NCI-H1092 treated with DMSO at 0.1 percent for 48 hours (cell line): ENCODE data around the gene TOP2A.

Experiments
- DNase-seq: peaks from one replicate; lab custom pipeline; 2025; lab: John Stamatoyannopoulos, UW

Gene TOP2A, protein sequence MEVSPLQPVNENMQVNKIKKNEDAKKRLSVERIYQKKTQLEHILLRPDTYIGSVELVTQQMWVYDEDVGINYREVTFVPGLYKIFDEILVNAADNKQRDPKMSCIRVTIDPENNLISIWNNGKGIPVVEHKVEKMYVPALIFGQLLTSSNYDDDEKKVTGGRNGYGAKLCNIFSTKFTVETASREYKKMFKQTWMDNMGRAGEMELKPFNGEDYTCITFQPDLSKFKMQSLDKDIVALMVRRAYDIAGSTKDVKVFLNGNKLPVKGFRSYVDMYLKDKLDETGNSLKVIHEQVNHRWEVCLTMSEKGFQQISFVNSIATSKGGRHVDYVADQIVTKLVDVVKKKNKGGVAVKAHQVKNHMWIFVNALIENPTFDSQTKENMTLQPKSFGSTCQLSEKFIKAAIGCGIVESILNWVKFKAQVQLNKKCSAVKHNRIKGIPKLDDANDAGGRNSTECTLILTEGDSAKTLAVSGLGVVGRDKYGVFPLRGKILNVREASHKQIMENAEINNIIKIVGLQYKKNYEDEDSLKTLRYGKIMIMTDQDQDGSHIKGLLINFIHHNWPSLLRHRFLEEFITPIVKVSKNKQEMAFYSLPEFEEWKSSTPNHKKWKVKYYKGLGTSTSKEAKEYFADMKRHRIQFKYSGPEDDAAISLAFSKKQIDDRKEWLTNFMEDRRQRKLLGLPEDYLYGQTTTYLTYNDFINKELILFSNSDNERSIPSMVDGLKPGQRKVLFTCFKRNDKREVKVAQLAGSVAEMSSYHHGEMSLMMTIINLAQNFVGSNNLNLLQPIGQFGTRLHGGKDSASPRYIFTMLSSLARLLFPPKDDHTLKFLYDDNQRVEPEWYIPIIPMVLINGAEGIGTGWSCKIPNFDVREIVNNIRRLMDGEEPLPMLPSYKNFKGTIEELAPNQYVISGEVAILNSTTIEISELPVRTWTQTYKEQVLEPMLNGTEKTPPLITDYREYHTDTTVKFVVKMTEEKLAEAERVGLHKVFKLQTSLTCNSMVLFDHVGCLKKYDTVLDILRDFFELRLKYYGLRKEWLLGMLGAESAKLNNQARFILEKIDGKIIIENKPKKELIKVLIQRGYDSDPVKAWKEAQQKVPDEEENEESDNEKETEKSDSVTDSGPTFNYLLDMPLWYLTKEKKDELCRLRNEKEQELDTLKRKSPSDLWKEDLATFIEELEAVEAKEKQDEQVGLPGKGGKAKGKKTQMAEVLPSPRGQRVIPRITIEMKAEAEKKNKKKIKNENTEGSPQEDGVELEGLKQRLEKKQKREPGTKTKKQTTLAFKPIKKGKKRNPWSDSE (N-terminal part only)

DNA sequence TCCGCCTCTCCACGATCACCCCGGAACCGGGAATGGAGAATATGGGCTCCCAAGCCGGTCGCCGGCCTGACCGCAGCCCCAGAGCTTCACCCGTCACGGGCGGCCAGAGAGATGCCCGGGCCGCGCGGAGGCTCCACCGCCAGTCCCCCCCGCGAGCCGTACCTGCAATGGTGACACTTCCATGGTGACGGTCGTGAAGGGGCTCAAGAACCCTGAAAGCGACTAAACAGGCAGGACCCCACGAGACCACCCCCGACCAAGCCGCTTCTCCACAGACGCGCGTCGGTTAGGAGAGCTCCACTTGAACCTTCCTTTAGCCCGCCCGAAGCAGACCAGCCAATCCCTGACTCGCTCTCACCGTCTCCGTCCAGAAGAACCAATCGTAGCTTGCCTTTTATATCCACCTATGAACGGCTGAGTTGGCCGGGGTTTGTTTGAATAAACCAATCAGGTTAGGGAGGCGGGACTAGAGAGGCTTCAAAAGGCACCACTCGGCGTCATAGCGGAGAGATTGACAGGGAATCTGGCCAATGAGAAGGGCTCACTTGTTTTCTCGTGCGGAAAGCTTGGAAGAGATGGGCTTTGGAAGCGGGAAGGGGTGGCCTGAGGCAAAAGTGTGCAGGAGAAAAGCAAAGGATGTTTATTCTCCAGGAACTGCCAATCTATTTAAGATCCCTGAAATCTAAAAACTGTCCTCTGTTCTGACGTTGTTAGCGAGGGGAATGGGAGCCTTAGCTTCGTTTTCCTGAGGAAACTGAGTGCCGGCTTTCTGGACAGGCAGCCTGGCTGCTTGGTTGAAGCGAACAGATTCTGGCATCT, at the start of gene TOP2A:
TOP2A (minus strand) TSS at position 288 of the 819 bp plus-strand sequence; CDS start at position 183, 105 bp downstream.
- peak; percentile 100 for DNase-seq

DNA sequence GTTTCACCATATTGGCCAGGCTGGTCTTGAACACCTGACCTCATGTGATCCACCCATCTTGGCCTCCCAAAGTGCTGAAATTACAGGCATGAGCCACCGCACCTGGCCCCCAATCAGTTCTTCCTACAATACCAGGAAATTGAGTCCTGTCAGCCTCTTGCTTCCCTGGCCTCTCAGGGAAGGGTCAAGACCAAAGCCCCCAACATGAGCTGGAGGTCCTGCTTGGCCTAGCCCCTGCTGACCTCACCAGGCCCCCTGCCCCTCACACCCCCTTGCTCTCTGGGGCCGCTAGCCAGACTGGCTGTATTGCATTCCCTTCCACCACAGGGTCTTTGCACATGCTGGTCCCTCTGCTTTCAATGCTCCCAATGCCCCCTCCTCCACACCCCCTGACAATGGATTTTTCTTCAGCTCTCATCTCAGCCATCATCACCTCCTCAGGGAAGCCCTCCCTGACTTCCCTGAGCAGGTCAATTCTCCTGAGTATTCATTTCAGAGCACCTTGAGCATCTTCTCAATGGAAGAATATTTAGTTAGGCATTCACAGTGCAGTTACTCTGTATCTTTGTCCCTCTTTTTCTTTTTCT, 49.7 kb upstream of the TOP2A start:
- no peak for DNase-seq

- no peak for DNase-seq
Measured at GRCh38 chr17:40466298-40466971, 48.7 kb upstream of the TOP2A start.

DNA sequence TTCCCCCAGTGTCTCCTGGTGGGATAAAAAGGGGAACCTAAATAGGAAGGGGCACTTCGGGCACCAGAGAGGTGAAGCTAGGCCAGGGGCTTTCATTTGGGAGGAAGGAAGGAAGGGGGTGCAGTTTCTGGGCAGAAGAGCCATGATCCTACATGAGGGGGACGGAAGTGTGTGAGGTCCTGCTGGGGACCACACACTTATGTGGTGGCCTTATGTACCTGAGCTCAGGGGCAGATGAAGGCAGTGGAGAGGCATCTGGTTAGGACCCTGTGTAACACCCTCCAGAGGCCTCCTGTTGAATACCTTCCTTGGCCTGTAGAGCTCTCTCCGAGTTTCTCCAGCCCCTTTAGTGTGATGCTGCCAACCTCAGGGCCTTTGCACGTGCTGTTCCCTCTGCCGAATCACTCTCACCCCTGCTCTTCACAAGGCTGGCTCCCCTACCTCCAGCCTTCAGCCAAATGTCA, 46.7 kb upstream of the TOP2A start:
- DNase-seq, result no peak

DNA sequence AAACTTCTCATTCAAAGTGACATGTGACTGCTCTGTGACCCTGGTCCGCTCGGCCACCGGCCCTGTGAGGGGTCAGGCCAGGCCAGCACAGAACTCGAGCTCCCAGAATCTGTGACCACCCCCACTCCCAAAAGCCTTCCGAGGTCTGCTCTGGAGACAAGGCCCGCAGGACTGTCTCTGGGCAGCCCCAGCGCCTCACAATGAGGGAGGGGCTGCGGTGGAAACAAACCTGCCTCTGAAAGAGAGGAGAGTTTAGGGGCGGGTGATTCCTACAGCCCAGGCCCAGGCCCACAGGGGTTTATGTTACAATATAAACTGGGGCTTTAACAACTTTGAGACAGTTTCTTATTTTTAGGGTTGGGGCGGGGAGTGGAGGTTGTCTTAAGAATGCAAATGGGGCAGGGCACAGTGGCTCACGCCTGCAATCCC, 45.4 kb upstream of the TOP2A start:
- DNase-seq, result no peak

GRCh38 chr17:40462343-40463121, 44.8 kb upstream of the TOP2A start:
- DNase-seq, result no peak

DNA sequence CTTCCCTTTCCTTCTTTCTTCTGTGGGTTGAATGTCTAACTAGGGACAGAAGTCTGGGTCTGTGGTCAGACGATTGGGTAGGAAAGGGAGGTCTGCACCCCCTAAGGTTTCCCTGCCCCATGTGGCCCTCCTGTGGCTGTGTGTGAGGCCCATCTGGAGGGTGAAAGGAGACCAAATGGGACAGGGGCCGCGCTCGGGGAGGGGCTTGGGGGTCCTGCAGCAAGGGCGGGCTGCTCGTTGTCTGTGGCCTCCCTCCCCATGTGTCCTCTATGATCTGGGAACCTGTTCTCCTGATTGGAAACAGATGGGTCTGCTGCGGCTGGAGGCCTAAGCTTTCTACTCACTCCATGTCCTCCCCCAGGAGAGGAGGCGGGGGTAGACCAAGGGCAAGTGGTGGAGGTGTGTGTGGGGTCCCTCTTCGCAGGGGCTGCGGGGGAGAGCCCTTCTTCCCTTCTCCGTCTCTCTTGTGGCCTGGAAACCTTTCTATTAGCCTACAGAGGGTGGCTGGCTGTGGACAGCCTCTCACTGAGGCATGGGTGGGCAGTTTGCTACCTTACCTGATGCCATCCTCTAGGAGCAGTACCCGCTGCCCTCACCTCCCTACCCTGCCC, 44.1 kb upstream of the TOP2A start:
- no peak for DNase-seq

DNA sequence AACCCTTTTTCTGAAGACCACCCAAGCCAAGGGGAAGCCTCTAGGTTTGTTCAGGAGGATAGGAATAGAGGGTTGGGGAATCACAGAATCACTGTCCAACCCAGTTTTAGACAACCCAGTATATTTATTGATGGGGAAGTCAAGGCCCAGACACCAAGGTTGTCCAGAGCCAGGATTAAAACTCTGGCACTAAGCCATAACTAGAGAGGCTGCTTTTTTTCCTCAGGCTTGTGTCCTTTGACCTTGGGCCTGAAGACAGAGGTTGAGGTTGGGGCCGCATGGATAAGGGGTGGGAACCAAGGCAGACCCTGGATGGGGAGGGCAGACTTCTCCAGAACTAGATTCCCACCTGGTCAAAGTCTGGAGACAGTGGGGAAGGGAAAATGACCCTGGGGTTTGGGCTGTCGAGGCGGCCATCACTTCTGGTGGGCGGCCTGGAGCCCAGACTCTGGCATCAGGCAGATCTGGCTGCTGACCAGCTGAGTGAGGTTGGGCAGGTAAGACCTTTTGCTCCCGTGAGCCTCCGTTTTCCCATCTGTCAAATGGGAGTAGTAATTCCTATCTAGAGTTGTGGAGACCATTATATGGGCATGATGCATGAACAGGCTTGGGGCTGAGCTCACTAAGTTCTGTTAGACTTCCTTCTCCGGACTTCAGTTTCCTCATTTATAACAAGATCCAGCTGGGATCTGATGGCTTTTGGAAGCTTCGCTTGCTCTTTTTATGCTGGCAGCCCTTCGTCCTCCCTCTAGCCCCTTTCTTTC, 43.5 kb upstream of the TOP2A start:
- DNase-seq, result no peak

DNA sequence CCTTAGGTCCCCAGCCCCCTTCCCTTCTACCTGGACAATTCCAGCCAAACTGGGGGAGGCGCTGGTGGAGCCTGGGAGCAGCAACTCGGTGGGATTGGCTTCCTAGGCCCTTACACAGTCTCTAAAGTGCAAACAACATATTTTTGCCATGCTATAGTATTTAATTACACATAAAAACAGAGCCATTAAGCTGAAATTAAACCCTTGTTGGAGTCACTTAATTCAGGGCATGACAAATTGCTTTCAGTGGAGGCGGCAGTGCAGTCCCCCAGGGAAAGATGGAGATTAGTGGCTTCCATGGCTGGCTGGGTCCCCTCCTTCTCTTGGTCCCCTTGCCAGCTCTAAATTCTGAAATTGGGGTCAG, 42.9 kb upstream of the TOP2A start:
- no peak for DNase-seq

DNA sequence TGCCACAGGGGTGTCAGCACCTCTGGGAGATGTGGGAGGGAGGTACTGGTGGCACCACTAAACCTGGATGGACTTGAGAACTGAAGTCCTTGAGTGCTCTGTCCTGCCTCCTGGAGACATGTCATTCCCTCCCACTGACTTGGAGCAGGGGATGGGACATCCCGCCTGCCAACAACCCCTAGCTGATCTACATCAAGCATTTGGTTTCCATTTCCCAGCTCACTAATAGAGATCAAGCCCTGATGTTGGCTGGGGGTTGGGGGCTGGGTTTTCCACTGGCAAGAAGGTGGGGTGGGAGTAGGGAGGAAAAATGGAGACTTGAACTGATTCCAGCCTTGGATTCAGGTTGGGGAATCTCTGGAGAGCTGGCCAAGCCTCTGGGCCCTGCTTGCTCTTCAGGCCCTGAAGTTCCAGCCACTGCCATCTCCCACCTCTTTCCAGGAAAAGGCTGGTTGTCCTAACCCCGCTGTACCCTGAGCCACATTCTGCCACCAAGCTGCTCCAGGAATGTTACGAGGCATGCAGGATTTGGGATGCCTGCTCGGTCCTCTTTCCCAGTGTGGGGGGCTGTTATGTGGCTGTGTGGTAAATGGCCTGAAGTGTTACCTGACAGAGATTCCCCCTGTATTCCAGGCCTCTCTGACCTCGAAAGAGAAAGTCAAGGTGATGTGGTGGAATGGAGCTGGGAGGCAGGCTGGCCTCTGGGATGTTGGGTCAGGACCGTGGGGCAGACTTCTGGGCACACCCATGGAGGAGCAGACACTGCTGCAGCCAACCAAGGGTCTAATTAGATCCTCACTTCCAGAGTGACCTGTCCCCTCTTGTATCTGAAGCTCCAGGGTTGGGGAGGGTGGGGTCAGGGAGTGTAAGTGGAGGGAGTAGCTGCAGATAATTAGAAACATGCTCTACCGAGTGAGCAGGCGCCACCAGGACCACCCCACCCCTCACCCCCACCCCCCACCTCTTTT, 42.2 kb upstream of the TOP2A start:
- no peak for DNase-seq

DNA sequence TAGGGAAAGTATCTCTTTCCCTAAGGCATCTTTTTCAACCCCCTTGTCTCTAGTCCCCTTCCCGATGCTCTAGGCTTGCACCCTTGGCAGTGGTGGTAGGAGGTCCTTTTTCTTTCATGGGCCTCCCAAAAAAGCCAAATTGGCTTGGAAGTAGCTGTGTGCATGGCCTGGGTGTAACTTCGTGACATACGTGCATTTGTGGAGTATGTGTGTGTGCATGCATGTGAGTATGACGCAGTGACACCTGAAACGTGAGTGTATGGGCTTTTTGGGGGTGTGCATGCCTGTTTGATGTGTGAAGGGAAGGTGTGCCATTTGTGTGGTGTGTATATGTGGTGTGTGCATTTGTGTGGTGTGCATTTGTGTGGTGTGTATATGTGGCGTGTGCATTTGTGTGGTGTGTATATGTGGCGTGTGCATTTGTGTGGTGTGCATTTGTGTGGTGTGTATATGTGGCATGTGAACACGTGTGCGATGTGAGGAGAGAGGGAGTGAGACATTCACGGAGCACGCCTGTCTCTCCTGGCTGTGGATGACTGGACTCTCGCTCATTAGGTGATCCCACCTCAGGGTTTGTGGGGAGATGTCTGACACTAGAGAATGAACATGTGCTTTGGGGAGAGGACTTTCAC, 41.3 kb upstream of the TOP2A start:
- DNase-seq, result no peak

GRCh38 chr17:40457964-40458791, 40.5 kb upstream of the TOP2A start:
- DNase-seq, result no peak

- DNase-seq, result no peak
Measured at GRCh38 chr17:40457369-40457768, 39.7 kb upstream of the TOP2A start.

DNA sequence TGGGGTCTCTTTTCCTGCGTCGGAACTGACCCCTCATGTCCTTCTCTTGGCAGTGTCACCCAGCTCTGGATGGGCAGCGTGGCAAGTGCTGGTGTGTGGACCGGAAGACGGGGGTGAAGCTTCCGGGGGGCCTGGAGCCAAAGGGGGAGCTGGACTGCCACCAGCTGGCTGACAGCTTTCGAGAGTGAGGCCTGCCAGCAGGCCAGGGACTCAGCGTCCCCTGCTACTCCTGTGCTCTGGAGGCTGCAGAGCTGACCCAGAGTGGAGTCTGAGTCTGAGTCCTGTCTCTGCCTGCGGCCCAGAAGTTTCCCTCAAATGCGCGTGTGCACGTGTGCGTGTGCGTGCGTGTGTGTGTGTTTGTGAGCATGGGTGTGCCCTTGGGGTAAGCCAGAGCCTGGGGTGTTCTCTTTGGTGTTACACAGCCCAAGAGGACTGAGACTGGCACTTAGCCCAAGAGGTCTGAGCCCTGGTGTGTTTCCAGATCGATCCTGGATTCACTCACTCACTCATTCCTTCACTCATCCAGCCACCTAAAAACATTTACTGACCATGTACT, 38.8 kb upstream of the TOP2A start:
- no peak for DNase-seq

DNA sequence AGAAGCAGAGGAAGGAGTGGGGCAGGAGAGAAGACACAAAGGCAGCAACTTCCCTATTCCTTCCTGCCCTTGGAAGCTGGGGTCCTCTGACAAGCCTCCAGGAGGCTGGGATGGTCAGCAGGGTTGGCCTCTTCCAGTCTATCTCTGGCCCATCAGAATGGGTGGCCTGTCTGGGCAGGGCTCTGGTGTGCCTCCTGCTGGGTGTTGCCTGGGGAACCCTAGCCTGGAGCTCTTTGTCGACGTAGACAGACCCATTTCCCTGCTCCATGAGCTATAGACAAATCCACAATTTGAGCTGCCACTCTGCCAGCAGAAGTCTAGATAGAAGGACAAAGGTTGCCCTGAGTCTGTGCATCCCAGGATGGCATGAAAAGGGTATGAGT, 36.9 kb upstream of the TOP2A start:
- no peak for DNase-seq
